ENCODE data around the gene TEX264. TPM values are rescaled to one million over a fixed set of nuclear protein-coding genes. Genes with fewer than 3 reads are reported as not detected.
A peak's percentile ranks its signal among the peaks of the same experiment; 100 is the strongest.

Gene TEX264
- total RNA-seq, 1 donor from 2014 or later: 43.5 TPM

DNA sequence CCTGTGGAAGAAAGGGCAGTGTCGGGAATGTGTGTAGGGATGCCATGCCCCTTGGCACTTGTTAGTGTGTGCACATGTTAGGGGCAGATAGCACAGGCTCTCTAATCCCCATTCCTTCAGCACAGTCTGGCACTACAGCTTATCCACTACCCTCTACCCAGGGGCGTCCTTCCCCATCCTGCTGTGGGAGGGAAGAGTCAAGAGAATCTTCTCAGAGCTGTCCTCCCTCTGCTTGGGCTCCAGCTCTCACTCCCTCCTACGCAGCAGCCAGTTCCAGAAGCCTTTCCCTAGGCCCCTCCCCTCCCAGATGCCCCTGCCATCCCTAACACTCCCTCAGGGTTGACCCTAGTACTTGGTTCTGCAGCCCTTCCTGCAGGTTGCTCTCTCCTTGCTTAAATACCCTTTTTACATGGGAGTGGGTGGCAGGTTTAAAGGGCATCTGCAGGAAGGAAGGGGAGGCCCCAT is 35.0 kb downstream of the TEX264 start:
- intact Hi-C loops (cut with DNase I): no loop called here

GRCh38 chr3:51706788-51707731 is 36.0 kb downstream of the TEX264 start, which contains the start of gene GRM2:
GRM2 (plus strand) TSS chr3:51707068; CDS start chr3:51708984, 1,916 bp downstream.
- peak within 1 kb of the TSS; percentile 37 for H3K4me3 ChIP-seq

More for the DNA sequence above, 35.0 kb downstream of the TEX264 start:
- H3K4me1 ChIP-seq: no peaks in the 10 kb centered on the region
- peak; percentile 12 for DNase-seq
- no peak for ATAC-seq
- TF ChIP-seq CTCF (IDR thresholded peaks at IDR 0.05): no peak
- no peak overlapping the region for H3K4me3 ChIP-seq
- no peaks in the 10 kb centered on the region for H3K27me3 ChIP-seq (ENCODE audit: low read depth)
- no peak overlapping the region for H3K27ac ChIP-seq
- H3K9me3 ChIP-seq: no peaks in the 10 kb centered on the region
- H3K36me3 ChIP-seq: peaks cover 33% of the 10 kb centered on the region

DNA sequence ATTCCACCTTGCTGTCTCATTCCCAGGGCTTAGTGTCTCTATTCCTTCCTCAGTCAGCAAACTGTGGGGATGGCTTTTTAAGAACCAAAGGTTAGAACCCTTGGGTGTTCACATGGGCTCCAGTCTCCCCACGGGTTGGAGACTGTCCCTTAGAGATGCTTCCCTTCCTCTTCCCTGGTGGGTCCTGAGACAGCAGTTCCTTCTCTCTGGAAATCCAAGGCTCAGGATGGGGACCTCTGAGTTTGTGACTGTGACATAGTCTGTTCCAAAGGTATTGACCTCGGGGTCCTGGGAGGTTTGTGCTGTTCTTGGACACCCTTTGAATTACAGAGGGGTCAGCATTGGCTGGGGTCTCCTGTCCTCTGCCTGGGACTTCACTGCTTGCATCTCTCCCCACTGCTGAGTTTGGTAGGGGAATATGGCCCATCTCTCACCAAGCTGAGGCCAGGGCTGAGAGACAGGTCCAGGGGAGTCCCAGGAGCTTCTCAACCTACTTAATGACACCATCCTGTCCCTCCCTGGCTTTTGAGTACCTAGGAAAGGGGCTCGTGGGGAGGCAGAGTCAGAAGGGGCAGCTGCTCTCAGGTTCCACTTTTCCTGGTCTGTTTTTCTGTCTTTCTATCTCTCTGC is 37.3 kb downstream of the TEX264 start:
- DNase-seq: no peak
- H3K27ac ChIP-seq: no peak overlapping the region
- no peak overlapping the region for H3K4me3 ChIP-seq
- peaks cover 11% of the 10 kb centered on the region for H3K36me3 ChIP-seq
- no peak for TF ChIP-seq CTCF (IDR thresholded peaks at IDR 0.05)
- intact Hi-C loops (cut with DNase I): no loop called here
- H3K9me3 ChIP-seq: no peaks in the 10 kb centered on the region
- H3K27me3 ChIP-seq (ENCODE audit: low read depth): no peaks in the 10 kb centered on the region
- no peaks in the 10 kb centered on the region for H3K4me1 ChIP-seq
- ATAC-seq: no peak

More at GRCh38 chr3:51706788-51707731, 36.0 kb downstream of the TEX264 start, which contains the start of gene GRM2:
- Histone ChIP-seq H3K27me3 (ENCODE audit: low read depth) (no peaks in the 10 kb centered on the region), H3K27ac (no peak within 1 kb of the TSS), H3K9me3 (no peaks in the 10 kb centered on the region), H3K36me3 (peaks cover 24% of the 10 kb centered on the region), H3K4me1 (no peaks in the 10 kb centered on the region)
- peak; percentile 81 for DNase-seq
- intact Hi-C loops (cut with DNase I): no loop called here
- peak; percentile 88 to 93 for ATAC-seq
- no peak for TF ChIP-seq CTCF (IDR thresholded peaks at IDR 0.05)

DNA sequence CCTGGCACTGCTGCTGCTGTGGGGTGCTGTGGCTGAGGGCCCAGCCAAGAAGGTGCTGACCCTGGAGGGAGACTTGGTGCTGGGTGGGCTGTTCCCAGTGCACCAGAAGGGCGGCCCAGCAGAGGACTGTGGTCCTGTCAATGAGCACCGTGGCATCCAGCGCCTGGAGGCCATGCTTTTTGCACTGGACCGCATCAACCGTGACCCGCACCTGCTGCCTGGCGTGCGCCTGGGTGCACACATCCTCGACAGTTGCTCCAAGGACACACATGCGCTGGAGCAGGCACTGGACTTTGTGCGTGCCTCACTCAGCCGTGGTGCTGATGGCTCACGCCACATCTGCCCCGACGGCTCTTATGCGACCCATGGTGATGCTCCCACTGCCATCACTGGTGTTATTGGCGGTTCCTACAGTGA is 38.0 kb downstream of the TEX264 start:
- no peaks in the 10 kb centered on the region for H3K4me1 ChIP-seq
- peaks cover 5% of the 10 kb centered on the region for H3K36me3 ChIP-seq
- no peak overlapping the region for H3K27ac ChIP-seq
- no peak overlapping the region for H3K4me3 ChIP-seq
- H3K27me3 ChIP-seq (ENCODE audit: low read depth): no peaks in the 10 kb centered on the region
- no peak for ATAC-seq
- DNase-seq: no peak
- TF ChIP-seq CTCF (IDR thresholded peaks at IDR 0.05): no peak
- intact Hi-C loops (cut with DNase I): no loop called here
- no peaks in the 10 kb centered on the region for H3K9me3 ChIP-seq

DNA sequence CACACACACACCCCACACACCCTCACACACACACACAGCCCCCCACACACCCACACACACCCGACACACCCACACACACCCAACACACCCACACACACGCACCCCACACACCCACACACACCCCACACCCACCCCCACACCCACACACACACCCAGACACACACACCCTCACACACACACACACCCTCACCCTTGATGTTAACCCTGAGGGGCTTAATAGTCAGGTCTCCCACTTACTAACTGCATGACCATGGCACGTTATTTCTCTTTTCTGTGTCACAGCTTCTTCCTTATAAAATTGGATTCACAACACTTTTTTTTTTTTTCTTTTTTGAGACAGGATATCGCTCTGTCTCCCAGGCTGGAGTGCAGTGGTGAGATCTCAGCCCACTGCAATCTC is 38.6 kb downstream of the TEX264 start:
- H3K4me3 ChIP-seq: no peak overlapping the region
- no peak for ATAC-seq
- no peaks in the 10 kb centered on the region for H3K36me3 ChIP-seq
- no peaks in the 10 kb centered on the region for H3K4me1 ChIP-seq
- no peaks in the 10 kb centered on the region for H3K27me3 ChIP-seq (ENCODE audit: low read depth)
- intact Hi-C loops (cut with DNase I): no loop called here
- no peaks in the 10 kb centered on the region for H3K9me3 ChIP-seq
- no peak for DNase-seq
- H3K27ac ChIP-seq: no peak overlapping the region
- TF ChIP-seq CTCF (IDR thresholded peaks at IDR 0.05): no peak

Data from lower lobe of right lung (tissue), 2 donors.